ENCODE data around the gene REC114. TPM values are rescaled to one million over a fixed set of nuclear protein-coding genes. Genes with fewer than 3 reads are reported as not detected.
A peak's percentile ranks its signal among the peaks of the same experiment; 100 is the strongest.
"Not testable (repeated sequence)": the region's sequence is repeated elsewhere in the genome, so short reads cannot be mapped to it uniquely, and the experiment has no call there.

Gene REC114
- total RNA-seq, 1 donor from 2014 or later = not detected

GRCh38 chr15:73449980-73450379, 7.0 kb downstream of the REC114 start:
- not testable (repeated sequence) for FAIRE-seq

GRCh38 chr15:73454096-73454495, 11.1 kb downstream of the REC114 start:
- DNase-seq (ENCODE audit: low spot score in 2 of 2) (no peak), FAIRE-seq (no peak)

More at GRCh38 chr15:73449980-73450379, 7.0 kb downstream of the REC114 start:
- DNase-seq (ENCODE audit: low spot score in 2 of 2) = not testable (repeated sequence)

GRCh38 chr15:73455876-73456275, 12.9 kb downstream of the REC114 start:
- FAIRE-seq (no peak), DNase-seq (ENCODE audit: low spot score in 2 of 2) (no peak)

- DNase-seq (ENCODE audit: low spot score in 2 of 2) = no peak
- FAIRE-seq = no peak
Observed at GRCh38 chr15:73457334-73457733, 14.4 kb downstream of the REC114 start.

- no peak for DNase-seq (ENCODE audit: low spot score in 2 of 2)
- no peak for FAIRE-seq
Observed at GRCh38 chr15:73460662-73461061, 17.7 kb downstream of the REC114 start.

- no peak for DNase-seq (ENCODE audit: low spot score in 2 of 2)
Observed at GRCh38 chr15:73464602-73465001, 21.6 kb downstream of the REC114 start.

GRCh38 chr15:73467758-73468157, 24.8 kb downstream of the REC114 start:
- DNase-seq (ENCODE audit: low spot score in 2 of 2) (no peak), FAIRE-seq (no peak)

More at GRCh38 chr15:73464602-73465001, 21.6 kb downstream of the REC114 start:
- no peak for FAIRE-seq

GRCh38 chr15:73474785-73475184, 31.8 kb downstream of the REC114 start:
- FAIRE-seq (no peak), DNase-seq (ENCODE audit: low spot score in 2 of 2) (no peak)

GRCh38 chr15:73476704-73477216, 33.8 kb downstream of the REC114 start:
- FAIRE-seq (no peak), DNase-seq (ENCODE audit: low spot score in 2 of 2) (no peak)

GRCh38 chr15:73480050-73480449, 37.1 kb downstream of the REC114 start:
- DNase-seq (ENCODE audit: low spot score in 2 of 2) (no peak), FAIRE-seq (peak; percentile 98)

GRCh38 chr15:73482166-73482565, 39.2 kb downstream of the REC114 start:
- FAIRE-seq = no peak
- DNase-seq (ENCODE audit: low spot score in 2 of 2) = no peak

GRCh38 chr15:73483053-73483452, 40.1 kb downstream of the REC114 start:
- FAIRE-seq (no peak), DNase-seq (ENCODE audit: low spot score in 2 of 2) (no peak)

GRCh38 chr15:73485372-73485771, 42.4 kb downstream of the REC114 start:
- FAIRE-seq = no peak
- DNase-seq (ENCODE audit: low spot score in 2 of 2) = no peak

GRCh38 chr15:73485885-73486284, 42.9 kb downstream of the REC114 start:
- not testable (repeated sequence) for FAIRE-seq; DNase-seq (ENCODE audit: low spot score in 2 of 2)

GRCh38 chr15:73488698-73489097, 45.7 kb downstream of the REC114 start:
- DNase-seq (ENCODE audit: low spot score in 2 of 2) (no peak), FAIRE-seq (no peak)

GRCh38 chr15:73493922-73494321, 51.0 kb downstream of the REC114 start:
- DNase-seq (ENCODE audit: low spot score in 2 of 2) (no peak), FAIRE-seq (no peak)

GRCh38 chr15:73495181-73495580, 52.2 kb downstream of the REC114 start:
- FAIRE-seq = no peak
- no peak for DNase-seq (ENCODE audit: low spot score in 2 of 2)

GRCh38 chr15:73500696-73501095, 57.7 kb downstream of the REC114 start:
- FAIRE-seq = no peak
- DNase-seq (ENCODE audit: low spot score in 2 of 2) = no peak

GRCh38 chr15:73504885-73505284, 61.9 kb downstream of the REC114 start:
- DNase-seq (ENCODE audit: low spot score in 2 of 2) (no peak), FAIRE-seq (no peak)

GRCh38 chr15:73515527-73515926, 72.6 kb downstream of the REC114 start:
- FAIRE-seq (no peak), DNase-seq (ENCODE audit: low spot score in 2 of 2) (no peak)

- DNase-seq (ENCODE audit: low spot score in 2 of 2) = no peak
- no peak for FAIRE-seq
Observed at GRCh38 chr15:73517566-73517965, 74.6 kb downstream of the REC114 start.

GRCh38 chr15:73518180-73518862, 75.4 kb downstream of the REC114 start:
- no peak for DNase-seq (ENCODE audit: low spot score in 2 of 2)

More at GRCh38 chr15:73518180-73518862, 75.4 kb downstream of the REC114 start:
- no peak for FAIRE-seq
